GM23248 (cell line): ENCODE results near the gene BAZ2B.

Source experiments
- EZH2 ChIP-seq: fragments of 200-600 bp; sonication (generic); IDR thresholded peaks from 2 replicates; pipeline ENCODE4 v1.6.1; 2018; ENCODE audit warnings: antibody characterized with exemption, mild to moderate bottlenecking; ENCODE audit not compliant: insufficient read depth, poor library complexity, severe bottlenecking
- EZH2phosphoT487 ChIP-seq: fragments of 200-600 bp; sonication (generic); IDR thresholded peaks from 2 replicates; pipeline ENCODE4 v1.6.1; 2018; ENCODE audit warnings: antibody characterized with exemption, moderate library complexity, mild to moderate bottlenecking, low read depth; ENCODE audit not compliant: insufficient read depth

GRCh38 chr2:159445307-159445706, 171.0 kb downstream of the BAZ2B start:
- no peak for TF ChIP-seq EZH2phosphoT487
- no peak for TF ChIP-seq EZH2
